Spleen (tissue), 11 donors: ENCODE data around the gene HOXB2. TPM values are rescaled to one million over a fixed set of nuclear protein-coding genes. Genes with fewer than 3 reads are reported as not detected.
A peak's percentile ranks its signal among the peaks of the same experiment; 100 is the strongest.

Experiments
- DNase-seq: peaks from one replicate; pipeline ENCODE4 v3.0.0-alpha.2; 2020
- H3K27ac ChIP-seq, 8 donors: fragments of 200-600 bp; sonication (generic) in 7 of 8; 1 replicate in 4 of 8; 2 replicates in 4 of 8; pipeline versions ENCODE4 v1.5.0 to v1.8.0; 2016 to 2021; ENCODE audit warnings: inconsistent platforms in 4 of 8, mild to moderate bottlenecking in 4 of 8, moderate library complexity in 1 of 8
- H3K27me3 ChIP-seq, 7 donors: fragments of 200-600 bp; sonication (generic) in 6 of 7; replicated peaks in 1 of 7; 1 replicate in 4 of 7; 2 replicates in 3 of 7; pipeline versions ENCODE4 v1.5.0 to v1.8.0; 2016 to 2021; ENCODE audit warnings: inconsistent platforms in 3 of 7, mild to moderate bottlenecking in 1 of 7
- H3K36me3 ChIP-seq, 6 donors: fragments of 200-600 bp; sonication (generic) in 5 of 6; 1 replicate in 4 of 6; 2 replicates in 2 of 6; pipeline versions ENCODE4 v1.5.0 to v1.8.0; 2016 to 2021; ENCODE audit warnings: inconsistent platforms in 2 of 6
- H3K4me1 ChIP-seq, 6 donors: fragments of 200-600 bp; sonication (generic) in 5 of 6; 1 replicate in 3 of 6; 2 replicates in 3 of 6; pipeline versions ENCODE4 v1.5.0 to v1.8.0; 2016 to 2021; ENCODE audit warnings: inconsistent platforms in 3 of 6
- H3K4me3 ChIP-seq, 8 donors: fragments of 200-600 bp; sonication (generic) in 7 of 8; 1 replicate in 4 of 8; 2 replicates in 4 of 8; pipeline versions ENCODE4 v1.5.0 to v1.8.0; 2016 to 2021; ENCODE audit warnings: inconsistent platforms in 4 of 8, mild to moderate bottlenecking in 4 of 8, moderate library complexity in 2 of 8
- H3K9me3 ChIP-seq, 8 donors: fragments of 200-600 bp; sonication (generic) in 7 of 8; 1 replicate in 4 of 8; 2 replicates in 4 of 8; pipeline versions ENCODE4 v1.5.0 to v1.8.0; 2016 to 2021; ENCODE audit warnings: inconsistent platforms in 4 of 8
- POLR2A ChIP-seq, 3 donors: fragments of 450-650 bp; IDR thresholded peaks; one replicate each; pipeline ENCODE4 v1.5.1; 2017; ENCODE audit warnings: antibody characterized with exemption in 3 of 3, mild to moderate bottlenecking in 1 of 3
- POLR2AphosphoS5 ChIP-seq, 3 donors: sonication (generic); formaldehyde crosslinking; IDR thresholded peaks; one replicate each; pipeline ENCODE4 v1.5.1; 2017; ENCODE audit warnings: antibody characterized with exemption in 3 of 3
- WGBS, 5 donors: extraction: QIAGEN DNeasy Blood & Tissue Kit in 3 of 5; methylation state at CpG; one replicate each; pipeline versions ENCODE4 v1.1.5 to v1.1.7; 2013 to 2018; 5-methylcytosine and 5-hydroxymethylcytosine counted together
- intact Hi-C: fragments of 100-400 bp; cut with DNase I; formaldehyde crosslinking; loops from one replicate; pipeline ENCODE4 v1.15.0; 2023; ENCODE audit warnings: low total_unique reads
- polyA plus RNA-seq, 3 donors: library from polyadenylated mRNA; stranded (reverse); fragments of 200-250 nt; gene quantifications; one replicate each; pipeline ENCODE4 v1.2.1, GENCODE V29; 2013
- total RNA-seq, 7 donors: library from RNA; depleted of rRNA in 3 of 7; stranded (reverse); fragments of >200 nt in 3 of 7; fragmentation: NEBNext Ultra II Directional in 4 of 7; extraction: Animal tissue kit (Norgen Biotek cat#: 25700) in 4 of 7; gene quantifications; one replicate each; pipeline versions ENCODE4 v1.1.0 to v1.2.1, GENCODE V29; 2016 to 2021
- TF ChIP-seq, protein P1 (sequence below), 11 experiments: fragments of 200-600 bp in 7 of 11; fragments of 450-650 bp in 4 of 11; sonication (generic) in 4 of 11; IDR thresholded peaks in 8 of 11; conservative IDR thresholded peaks in 3 of 11; 1 replicate in 7 of 11; 2 replicates in 4 of 11; pipeline versions ENCODE4 v1.4.0 to v1.8.0; 2016 to 2021; ENCODE audit warnings: antibody characterized with exemption in 11 of 11, inconsistent platforms in 4 of 11, mild to moderate bottlenecking in 1 of 11
- donor health status: healthy with polysubstance abuse.
- donor health status: DM: no; HTN: no; CAD: no; lungs with moderate emphysema.
- donor health status: DM: no; HTN: no; CAD: no.
- donor health status: Bipolar disorder and iron deficiency.
- donor health status: healthy.
- donor health status: DM: no; HTN: no; CAD: no.
- donor health status: DM: yes; HTN: yes; CAD: no.

The HOXB2 gene
- total and polyA plus RNA-seq, 10 donors: 5.9 to 21.9 (median 8.8) TPM

DNA sequence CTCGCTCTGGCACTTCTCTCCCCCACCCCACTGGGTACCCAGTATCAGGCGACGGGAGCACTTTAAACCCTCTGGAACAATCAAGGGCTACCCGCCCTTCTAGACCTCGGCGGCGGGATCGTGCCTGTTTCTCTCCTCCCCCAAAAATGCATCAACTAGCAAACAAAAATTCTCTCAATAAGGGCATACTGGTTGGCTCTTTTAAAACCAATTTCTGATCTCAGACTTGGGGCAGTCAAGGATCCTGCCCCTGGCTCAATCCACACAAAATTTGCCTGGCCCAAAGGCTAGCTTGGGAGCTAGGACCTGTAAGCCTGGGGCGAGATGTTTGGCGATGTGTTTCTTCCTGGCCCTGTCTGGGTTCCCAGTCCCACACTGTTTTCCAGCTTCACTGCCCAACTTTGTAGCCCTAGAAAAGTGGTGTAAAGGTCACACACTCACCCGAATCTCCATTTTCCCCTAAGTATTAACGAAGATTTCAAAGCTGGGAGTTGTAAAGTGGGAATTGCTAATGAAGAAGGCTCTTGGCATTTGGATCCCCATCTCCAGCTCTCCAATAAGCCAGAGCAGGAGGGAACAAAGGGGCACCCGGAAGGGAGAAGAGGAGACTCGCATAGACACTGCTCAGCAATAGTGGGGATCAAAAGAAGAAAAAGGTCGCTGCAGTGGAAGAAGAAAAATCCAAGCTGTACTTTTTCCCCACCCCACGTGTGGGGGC lies 14.4 kb upstream of the HOXB2 start:
- H3K4me3 ChIP-seq: no peak overlapping the region
- intact Hi-C loops: no loop called here
- peaks cover 0 to 70% (median 8%) of the 10 kb centered on the region in 7 donors for H3K27me3 ChIP-seq
- H3K36me3 ChIP-seq: no peaks in the 10 kb centered on the region
- H3K9me3 ChIP-seq: no peaks in the 10 kb centered on the region
- no peak for DNase-seq
- H3K27ac ChIP-seq: peak overlapping the region in 7 of 8 donors; percentile 5 to 94 (median 55)
- 72 to 91% (median 81%) methylated on average over 16 of the region's 16 CpGs for WGBS, 5 donors
- peaks cover 0 to 68% (median 16%) of the 10 kb centered on the region in 6 donors for H3K4me1 ChIP-seq
- TF ChIP-seq POLR2AphosphoS5 (IDR thresholded peaks at IDR 0.05): no peak
- no peak for TF ChIP-seq POLR2A (IDR thresholded peaks at IDR 0.05)

DNA sequence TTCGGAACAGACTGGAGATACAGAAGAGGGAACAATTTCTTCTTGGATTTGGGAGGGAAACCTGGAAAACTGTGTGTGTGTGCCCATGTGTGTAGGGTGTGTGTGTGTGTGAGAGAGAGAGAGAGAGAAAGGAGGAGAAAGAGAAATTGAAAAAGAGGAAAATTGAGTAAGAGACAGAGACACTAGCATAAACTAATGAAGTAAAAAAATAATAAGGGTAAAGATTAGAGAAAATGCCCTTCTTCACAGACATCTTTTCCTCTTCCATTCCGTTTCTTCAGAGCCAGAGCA lies 13.9 kb upstream of the HOXB2 start:
- H3K9me3 ChIP-seq: no peaks in the 10 kb centered on the region
- peak overlapping the region in 7 of 8 donors; percentile 41 to 94 (median 57) for H3K27ac ChIP-seq
- no peak for DNase-seq
- no peak overlapping the region for H3K4me3 ChIP-seq
- 81 to 91% (median 84%) methylated on average over 2 of the region's 2 CpGs for WGBS, 5 donors
- H3K36me3 ChIP-seq: no peaks in the 10 kb centered on the region
- H3K4me1 ChIP-seq: peaks cover 0 to 64% (median 16%) of the 10 kb centered on the region in 6 donors
- intact Hi-C loops: no loop called here
- no peak for TF ChIP-seq POLR2AphosphoS5 (IDR thresholded peaks at IDR 0.05)
- no peak for TF ChIP-seq POLR2A (IDR thresholded peaks at IDR 0.05)
- TF ChIP-seq, protein P1, sequence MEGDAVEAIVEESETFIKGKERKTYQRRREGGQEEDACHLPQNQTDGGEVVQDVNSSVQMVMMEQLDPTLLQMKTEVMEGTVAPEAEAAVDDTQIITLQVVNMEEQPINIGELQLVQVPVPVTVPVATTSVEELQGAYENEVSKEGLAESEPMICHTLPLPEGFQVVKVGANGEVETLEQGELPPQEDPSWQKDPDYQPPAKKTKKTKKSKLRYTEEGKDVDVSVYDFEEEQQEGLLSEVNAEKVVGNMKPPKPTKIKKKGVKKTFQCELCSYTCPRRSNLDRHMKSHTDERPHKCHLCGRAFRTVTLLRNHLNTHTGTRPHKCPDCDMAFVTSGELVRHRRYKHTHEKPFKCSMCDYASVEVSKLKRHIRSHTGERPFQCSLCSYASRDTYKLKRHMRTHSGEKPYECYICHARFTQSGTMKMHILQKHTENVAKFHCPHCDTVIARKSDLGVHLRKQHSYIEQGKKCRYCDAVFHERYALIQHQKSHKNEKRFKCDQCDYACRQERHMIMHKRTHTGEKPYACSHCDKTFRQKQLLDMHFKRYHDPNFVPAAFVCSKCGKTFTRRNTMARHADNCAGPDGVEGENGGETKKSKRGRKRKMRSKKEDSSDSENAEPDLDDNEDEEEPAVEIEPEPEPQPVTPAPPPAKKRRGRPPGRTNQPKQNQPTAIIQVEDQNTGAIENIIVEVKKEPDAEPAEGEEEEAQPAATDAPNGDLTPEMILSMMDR (IDR thresholded peaks at IDR 0.05 in 8 of 11, conservative IDR thresholded peaks at IDR 0.05 in 3 of 11): no peak
- H3K27me3 ChIP-seq: peaks cover 0 to 66% (median 6%) of the 10 kb centered on the region in 7 donors

DNA sequence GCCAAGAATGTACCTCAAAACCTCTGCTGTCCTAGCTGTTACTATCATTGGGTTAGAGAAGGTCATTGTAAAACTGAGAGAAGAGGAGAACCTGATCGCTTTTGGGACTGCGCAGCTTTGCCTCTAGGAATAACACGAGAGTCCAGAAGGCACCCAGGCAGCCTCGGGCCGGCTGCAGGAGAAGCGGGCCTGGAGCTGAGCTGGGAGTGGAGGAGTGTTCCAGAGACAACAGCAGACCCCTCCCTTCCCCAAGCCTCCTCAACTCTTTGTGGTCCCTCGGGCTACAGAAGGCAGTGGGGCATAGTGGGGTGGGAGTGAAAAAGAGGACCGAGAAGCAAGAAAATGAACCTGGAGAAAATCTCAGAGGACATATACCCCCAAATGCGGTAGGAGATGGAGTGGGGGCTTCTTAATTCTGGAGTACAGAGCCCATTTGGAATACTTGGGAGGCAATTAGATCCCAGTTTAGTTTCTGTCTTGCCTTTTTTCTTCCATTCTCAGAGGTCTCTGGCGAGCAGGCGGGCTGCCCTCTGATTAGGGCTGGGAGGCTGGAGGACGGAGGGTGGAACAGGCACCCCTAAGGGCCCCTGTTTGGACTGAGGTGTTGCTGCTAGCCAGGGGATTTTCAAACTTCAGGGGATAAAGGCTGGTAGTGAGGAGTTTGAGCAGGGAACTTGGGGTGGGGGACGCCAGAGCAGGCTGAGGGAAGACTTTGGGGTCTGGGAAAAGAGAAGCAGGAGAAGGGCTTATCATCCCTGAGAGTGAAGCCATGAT lies 13.3 kb upstream of the HOXB2 start:
- H3K4me1 ChIP-seq: peaks cover 0 to 59% (median 16%) of the 10 kb centered on the region in 6 donors
- H3K27me3 ChIP-seq: peaks cover 0 to 61% (median 6%) of the 10 kb centered on the region in 7 donors
- no peaks in the 10 kb centered on the region for H3K36me3 ChIP-seq
- H3K27ac ChIP-seq: peak overlapping the region in 7 of 8 donors; percentile 41 to 94 (median 59)
- DNase-seq: no peak
- intact Hi-C loops: no loop called here
- WGBS, 5 donors: 72 to 87% (median 85%) methylated on average over 13 of the region's 13 CpGs
- TF ChIP-seq POLR2AphosphoS5 (IDR thresholded peaks at IDR 0.05): no peak
- TF ChIP-seq, protein P1 (IDR thresholded peaks at IDR 0.05 in 8 of 11, conservative IDR thresholded peaks at IDR 0.05 in 3 of 11): no peak
- TF ChIP-seq POLR2A (IDR thresholded peaks at IDR 0.05): no peak
- no peaks in the 10 kb centered on the region for H3K9me3 ChIP-seq
- H3K4me3 ChIP-seq: no peak overlapping the region

DNA sequence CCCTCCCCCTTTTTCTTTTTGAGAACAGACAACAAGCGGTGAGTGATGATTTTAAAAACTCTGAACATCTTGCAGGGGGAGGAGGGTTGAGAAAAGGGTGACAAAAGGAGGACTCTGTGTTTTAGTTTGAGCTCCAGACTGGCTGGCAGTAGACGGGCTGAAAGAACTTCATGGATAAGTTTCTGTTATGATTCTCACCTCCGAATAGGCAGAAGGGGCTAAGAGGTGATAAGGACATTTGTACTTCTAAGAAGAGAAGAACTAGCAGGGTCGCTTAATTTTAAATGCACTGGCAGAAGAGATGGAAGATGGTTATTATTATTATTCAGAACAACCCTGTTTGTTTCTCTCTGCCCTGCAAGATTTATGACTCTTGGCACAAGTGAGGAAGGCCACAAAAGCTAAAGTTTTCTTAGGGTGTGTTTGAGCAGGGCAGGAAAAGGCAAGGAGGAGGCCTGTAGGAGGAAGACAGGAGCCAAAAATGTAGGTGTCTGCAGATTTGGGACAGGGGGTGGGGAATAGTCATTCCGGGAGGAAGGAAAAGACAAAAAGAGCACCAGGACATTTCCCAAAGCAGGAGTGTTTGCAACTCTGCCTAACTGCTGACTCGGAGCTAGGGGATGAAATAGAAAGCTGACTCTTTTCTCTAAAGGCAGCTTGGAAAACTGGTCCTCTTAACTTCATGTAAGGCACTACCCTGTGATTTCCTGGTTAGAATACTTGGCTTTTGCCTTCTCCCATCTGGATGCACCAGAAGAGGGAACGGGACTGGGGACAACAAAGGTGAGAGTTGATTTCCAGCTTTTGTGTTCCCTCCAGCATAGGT lies 11.9 kb upstream of the HOXB2 start:
- H3K36me3 ChIP-seq: peaks cover 0 to 5% (median 0%) of the 10 kb centered on the region in 6 donors
- intact Hi-C loops: no loop called here
- no peak for DNase-seq
- peaks cover 0 to 50% (median 6%) of the 10 kb centered on the region in 7 donors for H3K27me3 ChIP-seq
- H3K4me3 ChIP-seq: no peak overlapping the region
- H3K4me1 ChIP-seq: peaks cover 0 to 55% (median 14%) of the 10 kb centered on the region in 6 donors
- no peaks in the 10 kb centered on the region for H3K9me3 ChIP-seq
- 60 to 71% (median 65%) methylated on average over 7 of the region's 7 CpGs for WGBS, 5 donors
- H3K27ac ChIP-seq: peak overlapping the region in 7 of 8 donors; percentile 4 to 94 (median 67)
- TF ChIP-seq POLR2AphosphoS5 (IDR thresholded peaks at IDR 0.05) (no peak), POLR2A (IDR thresholded peaks at IDR 0.05) (no peak)
- TF ChIP-seq, protein P1 (IDR thresholded peaks at IDR 0.05 in 8 of 11, conservative IDR thresholded peaks at IDR 0.05 in 3 of 11): no peak
